ENCODE measurements around the gene CFAP65.

Gene CFAP65

GRCh38 chr2:219030177-219030940 lies 11.0 kb downstream of the CFAP65 start:
- DNase-seq = no peak

- peak; percentile 40 for DNase-seq
These were observed 11.5 kb downstream of the CFAP65 start for GRCh38 chr2:219029829-219030165.

- DNase-seq = no peak
These were observed 12.1 kb downstream of the CFAP65 start for GRCh38 chr2:219028996-219029828.

- no peak for DNase-seq
These were observed 13.2 kb downstream of the CFAP65 start for GRCh38 chr2:219028141-219028540.

- no peak for DNase-seq
These were observed 13.7 kb downstream of the CFAP65 start for GRCh38 chr2:219027511-219028055.

GRCh38 chr2:219026946-219027345 lies 14.4 kb downstream of the CFAP65 start:
- DNase-seq = no peak

GRCh38 chr2:219025637-219026585 lies 15.4 kb downstream of the CFAP65 start:
- DNase-seq = no peak

GRCh38 chr2:219024059-219024458 lies 17.3 kb downstream of the CFAP65 start:
- no peak for DNase-seq

- DNase-seq = no peak
These were observed 18.2 kb downstream of the CFAP65 start for GRCh38 chr2:219023045-219023605.

- no peak for DNase-seq
These were observed 18.7 kb downstream of the CFAP65 start for GRCh38 chr2:219022616-219023015.

- no peak for DNase-seq
These were observed 19.3 kb downstream of the CFAP65 start for GRCh38 chr2:219022041-219022440.

GRCh38 chr2:219021591-219021990 lies 19.7 kb downstream of the CFAP65 start:
- no peak for DNase-seq

- DNase-seq = no peak
These were observed 20.5 kb downstream of the CFAP65 start for GRCh38 chr2:219020604-219021365.

GRCh38 chr2:219019436-219019835 lies 21.9 kb downstream of the CFAP65 start:
- no peak for DNase-seq

GRCh38 chr2:219018726-219019125 lies 22.6 kb downstream of the CFAP65 start:
- DNase-seq = no peak

GRCh38 chr2:219018286-219018685 lies 23.0 kb downstream of the CFAP65 start:
- DNase-seq = no peak

- no peak for DNase-seq
These were observed 23.9 kb downstream of the CFAP65 start for GRCh38 chr2:219017201-219017931.

- no peak for DNase-seq
These were observed 24.6 kb downstream of the CFAP65 start for GRCh38 chr2:219016721-219017120.

- DNase-seq = no peak
These were observed 30.4 kb downstream of the CFAP65 start for GRCh38 chr2:219010873-219011272.

- DNase-seq = no peak
These were observed 31.1 kb downstream of the CFAP65 start for GRCh38 chr2:219010162-219010756.

GRCh38 chr2:219009294-219009693 lies 32.0 kb downstream of the CFAP65 start:
- no peak for DNase-seq
